ENCODE data around the gene RELCH. TPM values are rescaled to one million over a fixed set of nuclear protein-coding genes. Genes with fewer than 3 reads are reported as not detected.
"Not testable (repeated sequence)": the region's sequence is repeated elsewhere in the genome, so short reads cannot be mapped to it uniquely, and the experiment has no call there.

The RELCH gene
- total RNA-seq: 73.3 TPM
- polyA plus RNA-seq: 12.8 TPM

GRCh38 chr18:62186774-62187542 is at the start of gene RELCH, which contains the start of gene PIGN:
Gene RELCH (plus strand): TSS chr18:62187255. CDS start chr18:62187506, 251 bp downstream.
Gene PIGN (minus strand): TSS chr18:62187056. CDS start chr18:62161353, 25,703 bp downstream.
- WGBS: under 1% methylated on average over 55 of the region's 55 CpGs
- peak; percentile 98 for DNase-seq (ENCODE audit: extremely low spot score)
- Histone ChIP-seq H3K4me3 (ENCODE audit: low read depth, low read length) (peak within 1 kb of the TSS; percentile 89), H3K4me1 (ENCODE audit: insufficient read depth) (no peaks in the 10 kb centered on the region), H3K27ac (ENCODE audit: low read depth) (peak within 1 kb of the TSS; percentile 27), H3K36me3 (ENCODE audit: insufficient read depth) (no peaks in the 10 kb centered on the region)

GRCh38 chr18:62138461-62139235 is 48.4 kb upstream of the RELCH start:
- no peak for DNase-seq (ENCODE audit: extremely low spot score)
- 71% methylated on average over 2 of the region's 2 CpGs for whole genome bisulfite sequencing
- H3K27ac ChIP-seq (ENCODE audit: low read depth): no peak overlapping the region
- no peak overlapping the region for H3K4me3 ChIP-seq (ENCODE audit: low read depth, low read length)
- H3K4me1 ChIP-seq (ENCODE audit: insufficient read depth): no peaks in the 10 kb centered on the region
- H3K36me3 ChIP-seq (ENCODE audit: insufficient read depth): peaks cover 3% of the 10 kb centered on the region

- H3K36me3 ChIP-seq (ENCODE audit: insufficient read depth): peaks cover 3% of the 10 kb centered on the region
- no peaks in the 10 kb centered on the region for H3K4me1 ChIP-seq (ENCODE audit: insufficient read depth)
- DNase-seq (ENCODE audit: extremely low spot score): no peak
- H3K27ac ChIP-seq (ENCODE audit: low read depth): no peak overlapping the region
- no peak overlapping the region for H3K4me3 ChIP-seq (ENCODE audit: low read depth, low read length)
- WGBS: 51% methylated on average over 1 of the region's 1 CpG
Observed at GRCh38 chr18:62140259-62140658, 46.8 kb upstream of the RELCH start.

DNA sequence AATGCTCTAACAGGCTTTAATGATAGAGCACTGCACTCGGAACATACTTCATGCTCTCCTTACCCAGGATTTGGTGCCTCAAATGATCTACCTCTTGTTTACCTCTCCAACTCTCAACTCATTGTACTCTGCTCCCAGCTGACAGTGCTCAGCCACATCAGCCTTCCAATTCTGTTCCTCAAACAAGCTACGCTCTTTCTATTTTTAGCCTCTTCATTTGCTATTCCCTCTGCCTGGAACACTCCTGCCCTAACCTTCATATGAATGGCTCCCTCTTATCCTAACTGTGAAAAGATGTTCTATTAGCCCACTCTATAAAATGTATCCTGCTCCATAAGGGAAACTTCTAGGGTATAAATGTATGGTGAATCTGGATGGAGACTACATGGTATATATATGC is 42.7 kb upstream of the RELCH start:
- no peak overlapping the region for H3K27ac ChIP-seq (ENCODE audit: low read depth)
- DNase-seq (ENCODE audit: extremely low spot score): no peak
- 96% methylated on average over 2 of the region's 2 CpGs for WGBS
- H3K36me3 ChIP-seq (ENCODE audit: insufficient read depth): peaks cover 6% of the 10 kb centered on the region
- H3K4me3 ChIP-seq (ENCODE audit: low read depth, low read length): no peak overlapping the region
- no peaks in the 10 kb centered on the region for H3K4me1 ChIP-seq (ENCODE audit: insufficient read depth)

- H3K4me3 ChIP-seq (ENCODE audit: low read depth, low read length): no peak overlapping the region
Observed at GRCh38 chr18:62151068-62151771, 35.8 kb upstream of the RELCH start.

DNA sequence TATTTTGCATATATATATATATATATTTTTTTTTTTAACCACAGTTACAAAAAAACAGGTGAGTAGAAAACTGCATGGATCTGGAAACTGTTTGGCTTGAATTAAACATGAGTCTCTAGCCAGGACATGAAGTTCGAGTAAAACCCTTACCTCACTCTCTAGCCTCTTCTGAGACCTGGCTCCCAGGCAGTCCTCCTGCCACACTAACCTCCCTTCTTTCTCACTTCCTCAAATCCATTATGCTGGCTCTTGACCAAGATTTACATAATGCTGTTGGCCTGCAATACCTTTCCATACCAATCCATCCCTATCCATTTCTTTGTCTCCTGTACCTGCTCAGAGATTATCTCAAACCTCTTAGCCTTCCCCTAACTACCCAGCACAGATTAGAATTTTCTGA is 34.2 kb upstream of the RELCH start:
- no peaks in the 10 kb centered on the region for H3K4me1 ChIP-seq (ENCODE audit: insufficient read depth)
- 90% methylated on average over 1 of the region's 1 CpG for WGBS

More at GRCh38 chr18:62151068-62151771, 35.8 kb upstream of the RELCH start:
- no peaks in the 10 kb centered on the region for H3K4me1 ChIP-seq (ENCODE audit: insufficient read depth)
- 88% methylated on average over 9 of the region's 9 CpGs for WGBS
- H3K36me3 ChIP-seq (ENCODE audit: insufficient read depth): peaks cover 2% of the 10 kb centered on the region
- no peak overlapping the region for H3K27ac ChIP-seq (ENCODE audit: low read depth)
- DNase-seq (ENCODE audit: extremely low spot score): no peak

DNA sequence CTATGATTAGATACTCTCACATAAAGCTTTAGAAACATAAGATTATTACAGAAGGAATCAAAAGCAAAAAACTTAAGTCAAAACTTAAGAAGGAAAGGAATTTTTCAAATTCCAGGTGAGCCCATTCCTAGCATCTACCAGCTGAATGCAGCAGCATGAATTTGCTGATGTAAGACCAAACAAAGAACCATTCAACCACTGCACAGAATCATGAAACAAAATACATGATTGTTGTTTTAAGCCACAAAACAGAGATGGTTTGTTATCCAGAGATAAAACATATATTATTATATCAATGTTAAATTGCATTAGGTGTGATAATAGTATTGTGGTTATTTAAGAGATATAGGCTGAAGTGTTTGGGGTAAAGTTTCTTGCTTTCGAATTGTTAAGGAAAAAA is 29.2 kb upstream of the RELCH start:
- WGBS: 99% methylated on average over 1 of the region's 1 CpG
- Histone ChIP-seq H3K4me3 (ENCODE audit: low read depth, low read length) (no peak overlapping the region), H3K27ac (ENCODE audit: low read depth) (no peak overlapping the region), H3K4me1 (ENCODE audit: insufficient read depth) (no peaks in the 10 kb centered on the region), H3K36me3 (ENCODE audit: insufficient read depth) (no peaks in the 10 kb centered on the region)
- DNase-seq (ENCODE audit: extremely low spot score): no peak

More for the DNA sequence above, 34.2 kb upstream of the RELCH start:
- DNase-seq (ENCODE audit: extremely low spot score): no peak
- no peaks in the 10 kb centered on the region for H3K36me3 ChIP-seq (ENCODE audit: insufficient read depth)
- no peak overlapping the region for H3K4me3 ChIP-seq (ENCODE audit: low read depth, low read length)
- no peak overlapping the region for H3K27ac ChIP-seq (ENCODE audit: low read depth)

DNA sequence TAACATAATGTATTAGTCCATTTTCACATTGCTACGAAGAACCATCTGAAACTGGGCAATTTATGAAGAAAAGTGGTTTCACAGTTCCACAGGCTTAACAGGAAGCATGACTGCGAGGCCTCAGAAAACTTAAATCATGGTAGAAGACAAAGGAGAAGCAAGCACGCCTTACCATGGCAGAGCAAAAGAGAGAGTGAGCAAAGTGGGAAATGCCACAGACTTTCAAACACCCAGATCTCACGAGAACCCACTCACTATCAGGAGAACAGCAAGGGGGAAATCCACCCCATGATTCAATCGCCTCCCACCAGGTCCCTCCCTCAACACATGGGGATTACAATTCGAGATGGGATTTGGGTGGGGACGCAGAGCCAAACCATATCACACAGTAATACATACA is 22.7 kb upstream of the RELCH start:
- DNase-seq (ENCODE audit: extremely low spot score): no peak
- Histone ChIP-seq H3K4me1 (ENCODE audit: insufficient read depth) (no peaks in the 10 kb centered on the region), H3K36me3 (ENCODE audit: insufficient read depth) (no peaks in the 10 kb centered on the region), H3K4me3 (ENCODE audit: low read depth, low read length) (no peak overlapping the region), H3K27ac (ENCODE audit: low read depth) (no peak overlapping the region)
- 94% methylated on average over 7 of the region's 7 CpGs for WGBS

- Histone ChIP-seq H3K27ac (ENCODE audit: low read depth) (no peak overlapping the region), H3K4me1 (ENCODE audit: insufficient read depth) (no peaks in the 10 kb centered on the region), H3K4me3 (ENCODE audit: low read depth, low read length) (no peak overlapping the region), H3K36me3 (ENCODE audit: insufficient read depth) (no peaks in the 10 kb centered on the region)
- no peak for DNase-seq (ENCODE audit: extremely low spot score)
- 65% methylated on average over 5 of the region's 5 CpGs for WGBS
Observed at GRCh38 chr18:62164855-62165487, 22.1 kb upstream of the RELCH start.

- no peak for DNase-seq (ENCODE audit: extremely low spot score)
- H3K4me1 ChIP-seq (ENCODE audit: insufficient read depth): no peaks in the 10 kb centered on the region
- H3K4me3 ChIP-seq (ENCODE audit: low read depth, low read length): no peak overlapping the region
- no peaks in the 10 kb centered on the region for H3K36me3 ChIP-seq (ENCODE audit: insufficient read depth)
- no peak overlapping the region for H3K27ac ChIP-seq (ENCODE audit: low read depth)
- 91% methylated on average over 3 of the region's 3 CpGs for WGBS
Observed at GRCh38 chr18:62165583-62165982, 21.5 kb upstream of the RELCH start.

- not testable (repeated sequence) for H3K27ac ChIP-seq (ENCODE audit: low read depth); DNase-seq (ENCODE audit: extremely low spot score); H3K4me1 ChIP-seq (ENCODE audit: insufficient read depth); H3K36me3 ChIP-seq (ENCODE audit: insufficient read depth); H3K4me3 ChIP-seq (ENCODE audit: low read depth, low read length)
- 98% methylated on average over 1 of the region's 1 CpG for WGBS
Observed at GRCh38 chr18:62166524-62166923, 20.5 kb upstream of the RELCH start.

GRCh38 chr18:62170857-62171256 is 16.2 kb upstream of the RELCH start:
- no peak overlapping the region for H3K27ac ChIP-seq (ENCODE audit: low read depth)
- H3K4me3 ChIP-seq (ENCODE audit: low read depth, low read length): no peak overlapping the region
- WGBS: 50% methylated on average over 1 of the region's 1 CpG
- H3K4me1 ChIP-seq (ENCODE audit: insufficient read depth): no peaks in the 10 kb centered on the region
- DNase-seq (ENCODE audit: extremely low spot score): no peak
- no peaks in the 10 kb centered on the region for H3K36me3 ChIP-seq (ENCODE audit: insufficient read depth)

- H3K4me1 ChIP-seq (ENCODE audit: insufficient read depth): no peaks in the 10 kb centered on the region
Observed at GRCh38 chr18:62172298-62172697, 14.8 kb upstream of the RELCH start.

More at GRCh38 chr18:62172298-62172697, 14.8 kb upstream of the RELCH start:
- Histone ChIP-seq H3K27ac (ENCODE audit: low read depth) (no peak overlapping the region), H3K4me3 (ENCODE audit: low read depth, low read length) (no peak overlapping the region), H3K36me3 (ENCODE audit: insufficient read depth) (no peaks in the 10 kb centered on the region)
- no peak for DNase-seq (ENCODE audit: extremely low spot score)
